GM13977 (cell line): ENCODE data around the gene ZFAND2A.
"Not testable (repeated sequence)": the region's sequence is repeated elsewhere in the genome, so short reads cannot be mapped to it uniquely, and the experiment has no call there.

Experiments
- DNase-seq: peaks from one replicate; pipeline ENCODE4 v3.0.0; 2012; ENCODE audit warnings: low spot score
- in situ Hi-C: fragments of 300-500 bp; cut with MboI; formaldehyde crosslinking; loops from one replicate; pipeline ENCODE4 v1.12.0; 2022; ENCODE audit warnings: low sequenced_read_pairs, low pct_unique_long_range_greater_than_20kb, mixed read lengths, inconsistent platforms; ENCODE audit not compliant: unreplicated experiment
- TF ChIP-seq, protein P1 (sequence below): IDR thresholded peaks from 2 replicates; pipeline ENCODE4 v1.5.1; 2012; ENCODE audit warnings: mild to moderate bottlenecking, control low read depth; ENCODE audit not compliant: insufficient read depth; ENCODE audit errors: extremely low read depth, missing control alignments

ZFAND2A gene

DNA sequence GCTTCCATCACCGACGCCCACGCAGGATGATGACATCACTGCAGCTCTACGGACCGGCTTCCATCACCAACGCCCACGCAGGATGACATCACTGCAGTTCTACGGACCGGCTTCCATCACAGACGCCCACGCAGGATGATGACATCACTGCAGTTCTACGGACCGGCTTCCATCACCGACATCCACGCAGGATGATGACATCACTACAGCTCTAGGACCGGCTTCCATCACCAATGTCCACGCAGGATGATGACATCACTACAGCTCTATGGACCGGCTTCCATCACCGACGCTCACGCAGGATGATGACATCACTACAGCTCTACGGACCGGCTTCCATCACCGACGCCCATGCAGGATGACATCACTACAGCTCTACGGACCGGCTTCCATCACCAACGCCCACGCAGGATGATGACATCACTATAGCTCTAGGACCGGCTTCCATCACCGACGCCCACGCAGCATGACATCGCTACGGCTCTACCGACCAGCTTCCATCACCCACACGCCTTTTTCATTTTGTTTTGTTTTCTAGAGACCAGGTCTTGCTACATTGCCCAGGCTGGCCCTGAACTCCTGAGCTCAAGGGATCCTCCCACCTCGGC lies 42.6 kb downstream of the ZFAND2A start:
- TF ChIP-seq, protein P1, sequence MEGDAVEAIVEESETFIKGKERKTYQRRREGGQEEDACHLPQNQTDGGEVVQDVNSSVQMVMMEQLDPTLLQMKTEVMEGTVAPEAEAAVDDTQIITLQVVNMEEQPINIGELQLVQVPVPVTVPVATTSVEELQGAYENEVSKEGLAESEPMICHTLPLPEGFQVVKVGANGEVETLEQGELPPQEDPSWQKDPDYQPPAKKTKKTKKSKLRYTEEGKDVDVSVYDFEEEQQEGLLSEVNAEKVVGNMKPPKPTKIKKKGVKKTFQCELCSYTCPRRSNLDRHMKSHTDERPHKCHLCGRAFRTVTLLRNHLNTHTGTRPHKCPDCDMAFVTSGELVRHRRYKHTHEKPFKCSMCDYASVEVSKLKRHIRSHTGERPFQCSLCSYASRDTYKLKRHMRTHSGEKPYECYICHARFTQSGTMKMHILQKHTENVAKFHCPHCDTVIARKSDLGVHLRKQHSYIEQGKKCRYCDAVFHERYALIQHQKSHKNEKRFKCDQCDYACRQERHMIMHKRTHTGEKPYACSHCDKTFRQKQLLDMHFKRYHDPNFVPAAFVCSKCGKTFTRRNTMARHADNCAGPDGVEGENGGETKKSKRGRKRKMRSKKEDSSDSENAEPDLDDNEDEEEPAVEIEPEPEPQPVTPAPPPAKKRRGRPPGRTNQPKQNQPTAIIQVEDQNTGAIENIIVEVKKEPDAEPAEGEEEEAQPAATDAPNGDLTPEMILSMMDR, result no peak
- in situ Hi-C loops, result no loop called here
- no peak for DNase-seq

DNA sequence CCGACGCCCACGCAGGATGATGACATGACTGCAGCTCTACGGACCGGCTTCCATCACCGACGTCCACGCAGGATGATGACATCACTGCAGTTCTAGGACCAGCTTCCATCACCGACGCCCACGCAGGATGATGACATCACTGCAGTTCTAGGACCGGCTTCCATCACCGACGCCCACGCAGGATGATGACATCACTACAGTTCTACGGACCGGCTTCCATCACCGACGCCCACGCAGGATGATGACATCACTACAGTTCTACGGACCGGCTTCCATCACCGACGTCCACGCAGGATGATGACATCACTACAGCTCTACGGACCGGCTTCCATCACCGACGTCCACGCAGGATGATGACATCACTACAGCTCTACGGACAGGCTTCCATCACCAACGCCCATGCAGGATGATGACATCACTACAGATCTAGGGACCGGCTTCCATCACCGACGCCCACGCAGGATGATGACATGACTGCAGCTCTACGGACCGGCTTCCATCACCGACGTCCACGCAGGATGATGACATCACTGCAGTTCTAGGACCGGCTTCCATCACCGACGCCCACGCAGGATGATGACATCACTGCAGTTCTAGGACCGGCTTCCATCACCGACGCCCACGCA lies 43.5 kb downstream of the ZFAND2A start:
- in situ Hi-C loops, DNase-seq: not testable (repeated sequence)

DNA sequence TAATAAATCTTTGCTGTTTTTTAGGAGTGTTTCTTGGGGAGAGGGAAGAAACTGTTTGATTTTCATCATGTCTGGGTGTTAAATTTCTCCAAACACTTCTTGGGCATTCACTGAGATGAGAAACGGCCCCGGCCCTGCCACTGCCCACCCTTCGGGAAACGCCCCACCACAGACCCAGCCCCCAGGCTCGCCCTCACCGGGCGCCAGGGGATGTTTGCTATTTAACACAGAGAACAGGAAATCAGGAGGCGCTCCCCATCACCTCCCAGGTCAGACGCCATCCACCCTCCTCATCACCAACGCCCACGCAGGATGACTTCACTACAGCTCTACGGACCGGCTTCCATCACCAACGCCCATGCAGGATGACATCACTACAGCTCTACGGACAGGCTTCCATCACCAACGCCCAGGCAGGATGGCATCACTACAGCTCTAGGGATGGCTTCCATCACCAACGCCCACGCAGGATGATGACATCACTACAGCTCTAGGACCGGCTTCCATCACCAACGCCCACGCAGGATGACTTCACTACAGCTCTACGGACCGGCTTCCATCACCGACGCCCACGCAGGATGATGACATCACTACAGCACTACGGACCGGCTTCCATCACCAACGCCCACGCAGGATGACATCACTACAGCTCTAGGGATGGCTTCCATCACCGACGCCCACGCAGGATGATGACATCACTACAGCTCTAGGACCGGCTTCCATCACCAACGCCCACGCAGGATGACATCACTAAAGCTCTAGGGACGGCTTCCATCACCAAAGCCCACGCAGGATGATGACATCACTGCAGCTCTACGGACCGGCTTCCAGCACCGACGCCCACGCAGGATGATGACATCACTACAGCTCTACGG lies 44.6 kb downstream of the ZFAND2A start:
- in situ Hi-C loops, DNase-seq: not testable (repeated sequence)

DNA sequence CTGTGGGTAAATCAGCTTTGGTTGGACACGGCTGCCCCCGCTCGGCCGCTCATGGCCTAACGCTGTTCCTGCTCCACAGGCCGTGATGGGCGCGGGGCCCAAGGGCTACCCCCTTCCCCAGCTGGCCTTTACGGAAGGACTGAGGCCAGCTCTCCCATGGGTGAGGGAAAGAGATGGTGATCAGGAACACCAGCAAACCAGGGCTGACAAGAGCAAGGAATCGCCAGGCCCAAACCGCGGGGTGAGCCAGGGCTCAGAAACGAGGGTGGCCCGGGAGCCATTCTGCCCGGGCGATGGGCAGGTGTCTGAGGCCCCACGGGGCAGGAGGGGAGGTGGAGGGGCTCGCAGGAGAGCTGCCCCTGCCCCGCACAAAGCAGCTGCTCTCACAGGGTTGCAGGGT lies 45.5 kb downstream of the ZFAND2A start:
- DNase-seq, result no peak
- in situ Hi-C loops, result no loop called here
- TF ChIP-seq, protein P1, result no peak

DNA sequence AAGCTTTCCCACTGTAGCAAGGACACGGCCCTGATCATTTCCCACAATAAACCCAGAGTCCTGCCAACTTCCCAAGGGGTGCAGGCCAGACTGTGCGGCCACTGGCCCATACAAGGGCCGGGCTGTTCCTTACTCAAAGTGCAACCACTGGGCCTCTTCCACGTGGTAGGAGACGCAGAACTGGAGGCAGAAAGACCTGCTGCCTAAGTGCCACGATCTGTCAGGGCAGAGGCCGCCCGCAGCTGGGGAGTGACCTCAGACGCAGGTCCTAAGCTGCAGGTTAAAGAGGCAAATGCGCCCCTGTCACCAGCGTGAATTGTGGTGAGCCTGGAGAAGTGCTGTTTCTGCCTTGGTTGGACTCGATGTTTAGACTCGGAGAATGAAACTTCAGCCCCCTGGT lies 45.9 kb downstream of the ZFAND2A start:
- DNase-seq, result no peak
- TF ChIP-seq, protein P1, result no peak
- in situ Hi-C loops, result no loop called here

DNA sequence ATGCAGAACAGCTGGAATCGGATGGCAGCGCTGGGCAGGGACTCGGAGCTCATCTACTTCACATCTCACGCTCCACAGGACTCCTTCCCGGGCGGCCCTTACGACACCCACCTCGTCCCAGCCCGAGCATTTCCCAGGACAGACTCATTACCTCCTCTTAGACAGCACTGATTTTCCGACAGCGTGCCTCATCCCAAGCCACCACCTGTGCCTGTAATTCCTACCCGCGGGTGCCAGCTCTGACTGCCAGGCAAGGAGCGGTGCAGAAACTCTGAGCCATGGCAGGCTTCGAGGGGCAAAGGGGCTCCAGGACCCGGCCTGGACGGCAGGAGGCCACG lies 46.5 kb downstream of the ZFAND2A start:
- no peak for DNase-seq
- TF ChIP-seq, protein P1, result no peak
- in situ Hi-C loops, result no loop called here

DNA sequence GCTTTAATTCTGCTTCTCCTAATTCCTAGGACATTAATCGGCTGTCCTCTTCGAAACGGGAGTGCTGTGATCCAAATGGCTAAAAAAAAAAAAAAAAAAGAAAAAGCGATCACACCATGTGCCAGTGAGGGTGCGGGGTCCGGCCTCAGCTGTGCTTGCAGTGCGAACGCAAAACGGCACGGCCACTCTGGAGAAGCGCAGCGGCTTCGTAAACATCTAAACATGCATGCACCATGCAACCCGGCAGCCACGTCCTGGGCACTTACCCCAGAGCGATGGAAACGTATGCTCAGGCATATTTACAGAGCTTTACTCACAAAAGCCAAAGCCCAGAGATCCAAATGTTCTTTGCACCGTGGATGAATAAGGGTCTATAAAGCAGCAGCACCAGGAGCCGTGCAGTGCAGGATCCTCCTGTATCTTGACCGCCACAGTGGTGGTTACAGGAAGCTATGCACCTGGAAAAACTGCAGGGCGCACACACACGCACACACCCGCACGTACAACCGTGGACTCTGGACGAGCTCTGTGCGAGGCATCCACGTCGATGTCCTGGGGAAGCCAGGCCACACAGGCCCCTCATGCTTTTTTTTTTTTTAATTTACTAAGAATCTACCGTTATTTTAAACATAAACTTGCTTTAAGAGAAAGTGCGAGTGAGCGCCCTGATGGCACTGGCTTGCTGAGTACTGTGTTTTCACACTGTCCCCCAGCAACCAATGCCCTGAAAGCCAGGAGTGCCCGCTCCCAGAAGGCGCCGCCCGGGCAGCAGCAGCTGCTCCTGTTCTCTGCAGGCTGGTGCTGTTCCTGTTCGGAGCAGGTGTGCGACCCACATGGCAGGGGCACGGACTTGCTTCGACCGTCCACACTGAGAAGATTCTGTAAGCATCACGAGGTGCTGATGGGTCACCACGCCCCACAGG lies 47.1 kb downstream of the ZFAND2A start:
- in situ Hi-C loops, result no loop called here
- TF ChIP-seq, protein P1, result no peak
- no peak for DNase-seq
